ENCODE measurements around the gene LRRK1.

Gene LRRK1

GRCh38 chr15:100902436-100903167 lies 16.6 kb upstream of the LRRK1 start:
- H3K27ac ChIP-seq, result peak overlapping the region; percentile 90
- TF ChIP-seq ZFX (IDR thresholded peaks at IDR 0.05) (no peak), CTCF (conservative IDR thresholded peaks at IDR 0.05) (no peak)

GRCh38 chr15:100903168-100903554 lies 16.0 kb upstream of the LRRK1 start:
- TF ChIP-seq CTCF (conservative IDR thresholded peaks at IDR 0.05) (no peak), ZFX (IDR thresholded peaks at IDR 0.05) (no peak)
- H3K27ac ChIP-seq, result peak overlapping the region; percentile 90

- no peak for TF ChIP-seq CTCF (conservative IDR thresholded peaks at IDR 0.05)
- no peak for TF ChIP-seq ZFX (IDR thresholded peaks at IDR 0.05)
- H3K27ac ChIP-seq, result no peak overlapping the region
Measured at GRCh38 chr15:100905850-100906249, 13.3 kb upstream of the LRRK1 start.

GRCh38 chr15:100908466-100908865 lies 10.7 kb upstream of the LRRK1 start:
- no peak for TF ChIP-seq ZFX (IDR thresholded peaks at IDR 0.05)
- no peak for TF ChIP-seq CTCF (conservative IDR thresholded peaks at IDR 0.05)
- no peak overlapping the region for H3K27ac ChIP-seq

- TF ChIP-seq ZFX (IDR thresholded peaks at IDR 0.05) (no peak), CTCF (conservative IDR thresholded peaks at IDR 0.05) (no peak)
Measured at GRCh38 chr15:100909565-100909964, 9.6 kb upstream of the LRRK1 start.

GRCh38 chr15:100909989-100910955 lies 8.9 kb upstream of the LRRK1 start:
- H3K27ac ChIP-seq, result no peak overlapping the region
- TF ChIP-seq ZFX (IDR thresholded peaks at IDR 0.05) (no peak), CTCF (conservative IDR thresholded peaks at IDR 0.05) (no peak; the same call in 1 of the 2 replicates)

More at GRCh38 chr15:100909565-100909964, 9.6 kb upstream of the LRRK1 start:
- no peak overlapping the region for H3K27ac ChIP-seq

- H3K27ac ChIP-seq, result no peak overlapping the region
- TF ChIP-seq ZFX (IDR thresholded peaks at IDR 0.05), result no peak
- TF ChIP-seq CTCF (conservative IDR thresholded peaks at IDR 0.05), result no peak
Measured at GRCh38 chr15:100911086-100911485, 8.1 kb upstream of the LRRK1 start.

Data from C4-2B (cell line).